T-helper 22 cell (primary cell): ENCODE measurements around the gene FHL2.

Experiments used
- DNase-seq: peaks from one replicate; pipeline ENCODE4 v3.0.0-alpha.2; 2020; ENCODE audit warnings: low read depth

The FHL2 gene

DNA sequence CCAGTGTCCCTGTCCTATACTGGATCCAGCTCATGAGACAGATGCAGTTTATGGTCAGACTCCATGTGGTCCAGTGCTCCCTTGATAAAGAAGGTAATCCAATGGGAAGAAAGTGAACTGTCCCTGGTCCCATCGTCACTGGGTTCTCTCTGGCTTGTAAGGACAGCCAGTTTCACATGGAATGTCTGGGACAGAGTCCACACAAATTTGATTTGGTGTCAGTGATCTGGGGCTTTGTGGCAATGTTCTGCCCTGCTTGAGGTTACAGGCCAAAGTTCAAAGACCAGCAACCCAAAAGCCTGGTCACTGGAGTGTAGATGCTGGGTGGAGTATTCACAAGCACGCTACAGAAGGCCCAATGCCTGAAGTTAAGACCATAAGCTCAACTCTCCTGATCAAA lies 22.2 kb upstream of the FHL2 start:
- DNase-seq, result no peak

GRCh38 chr2:105418522-105418921 lies 19.7 kb upstream of the FHL2 start:
- DNase-seq, result no peak

DNA sequence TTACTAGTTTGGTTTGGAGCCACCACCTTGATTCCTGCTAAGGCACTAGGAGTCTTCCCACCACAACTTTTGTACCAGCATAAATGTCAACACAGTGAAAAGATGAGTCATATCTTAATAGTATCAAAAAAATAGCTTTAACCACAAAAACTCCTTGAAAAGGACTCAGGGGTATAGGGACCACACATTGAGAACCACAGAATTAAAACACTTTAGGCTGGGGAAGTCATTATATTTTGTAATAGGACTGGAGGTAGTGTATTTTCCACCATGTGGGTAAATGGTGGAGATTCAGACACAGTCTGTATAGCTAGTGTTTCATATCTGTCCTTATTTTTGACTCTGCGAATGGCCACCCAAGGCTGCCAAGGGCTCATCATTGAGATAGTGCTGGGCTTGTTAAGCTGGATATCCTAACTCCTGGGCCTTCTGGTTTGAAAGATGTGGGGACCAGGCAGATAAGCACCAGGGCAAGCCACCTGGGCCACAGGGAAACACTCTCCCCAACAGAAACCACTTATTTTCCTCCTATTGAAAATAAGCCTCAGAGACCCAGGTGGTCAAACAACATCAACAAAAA lies 19.1 kb upstream of the FHL2 start:
- no peak for DNase-seq

- DNase-seq, result no peak
Observed at GRCh38 chr2:105416156-105416555, 17.3 kb upstream of the FHL2 start.

DNA sequence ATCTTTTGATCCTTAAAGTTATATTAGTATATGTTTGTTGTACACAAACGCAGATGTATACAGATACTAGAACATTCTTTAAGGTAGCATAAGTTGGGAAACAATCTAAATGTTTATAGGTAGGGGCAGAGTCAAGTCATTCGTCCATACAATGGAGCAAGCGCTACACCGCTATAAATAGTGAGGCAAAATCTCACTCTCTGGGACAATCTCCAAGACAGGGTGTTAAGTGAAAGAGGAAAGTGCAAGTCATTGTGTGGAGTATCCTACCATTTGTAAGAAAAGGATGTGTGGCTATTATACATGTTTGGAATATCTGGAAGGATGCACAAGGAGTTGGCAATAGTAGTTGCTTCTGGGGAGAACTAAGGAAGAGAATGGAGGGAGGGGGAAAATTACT lies 16.2 kb upstream of the FHL2 start:
- DNase-seq, result no peak

GRCh38 chr2:105413206-105413605 lies 14.4 kb upstream of the FHL2 start:
- no peak for DNase-seq

GRCh38 chr2:105412584-105412983 lies 13.7 kb upstream of the FHL2 start:
- DNase-seq, result no peak

GRCh38 chr2:105411720-105412407 lies 13.0 kb upstream of the FHL2 start:
- no peak for DNase-seq

- no peak for DNase-seq
Observed at GRCh38 chr2:105410554-105410953, 11.7 kb upstream of the FHL2 start.

GRCh38 chr2:105409717-105410116 lies 10.9 kb upstream of the FHL2 start:
- DNase-seq, result no peak

GRCh38 chr2:105407946-105408743 lies 9.3 kb upstream of the FHL2 start:
- no peak for DNase-seq

DNA sequence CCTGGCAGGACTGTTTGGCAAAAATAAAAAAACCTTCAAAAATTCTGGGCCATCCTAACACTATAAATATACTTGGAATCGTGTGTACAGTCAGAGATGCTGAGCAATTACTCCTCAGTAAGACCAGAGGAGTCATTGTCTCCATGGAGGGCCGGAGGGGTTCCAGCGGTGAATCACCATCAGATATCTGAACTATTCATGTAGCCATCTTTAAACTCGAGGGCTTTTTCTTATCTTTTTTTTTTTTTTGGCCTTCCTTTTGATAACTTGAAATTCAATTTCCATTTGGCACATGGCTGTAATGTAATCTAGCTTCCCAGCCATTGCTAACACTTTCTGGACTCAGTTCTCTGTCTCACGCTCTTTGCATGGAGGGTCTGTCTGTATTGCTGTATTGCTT lies 7.4 kb upstream of the FHL2 start:
- DNase-seq, result no peak

GRCh38 chr2:105405291-105405690 lies 6.4 kb upstream of the FHL2 start:
- DNase-seq, result no peak

DNA sequence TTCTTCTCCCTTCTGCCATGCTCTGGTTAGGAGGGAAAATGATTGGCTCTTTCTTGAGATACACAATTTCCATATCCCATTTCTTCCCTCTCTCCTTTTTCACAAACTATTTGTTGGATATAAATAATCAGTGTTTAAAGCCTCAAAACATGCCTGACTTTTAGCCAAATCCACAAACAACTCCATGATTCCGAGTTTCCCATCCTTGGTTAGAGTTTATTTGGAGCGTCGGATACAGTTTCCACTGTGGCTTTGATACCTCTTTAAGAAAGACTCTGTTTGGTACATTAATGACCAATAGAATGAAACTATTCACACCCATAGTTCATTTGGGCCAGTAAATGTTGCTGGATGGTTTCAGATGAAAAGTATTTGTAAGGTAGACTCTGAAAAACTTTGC lies 5.9 kb upstream of the FHL2 start:
- DNase-seq, result no peak

GRCh38 chr2:105403783-105404698 lies 5.2 kb upstream of the FHL2 start:
- DNase-seq, result no peak

GRCh38 chr2:105403241-105403782 lies 4.5 kb upstream of the FHL2 start:
- no peak for DNase-seq

DNA sequence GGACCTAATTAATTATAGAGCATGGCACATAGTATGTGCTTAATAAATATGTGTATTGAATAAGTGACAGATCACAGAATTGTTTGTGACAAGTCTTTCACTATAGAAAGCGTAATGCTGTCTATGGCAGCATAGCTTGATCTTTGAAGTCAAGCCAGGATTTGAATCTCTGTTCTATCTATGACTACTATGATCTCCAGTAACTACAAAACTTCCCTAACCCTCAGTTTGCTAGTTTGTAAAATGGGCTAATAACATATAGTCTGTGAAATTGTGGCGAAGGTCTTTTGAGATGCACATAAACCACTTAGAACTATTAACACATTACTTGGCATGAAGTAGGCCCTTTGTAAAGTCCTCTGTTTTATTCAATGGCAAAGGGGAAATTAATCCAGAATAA lies 4.0 kb upstream of the FHL2 start:
- no peak for DNase-seq

GRCh38 chr2:105401867-105402266 lies 3.0 kb upstream of the FHL2 start:
- DNase-seq, result no peak

- DNase-seq, result no peak
Observed at GRCh38 chr2:105400138-105400540, 1.3 kb upstream of the FHL2 start.

- DNase-seq, result no peak
Observed at GRCh38 chr2:105399207-105399861, 483 bp upstream of the FHL2 start.

- DNase-seq, result no peak
Observed at GRCh38 chr2:105397953-105398335, 907 bp downstream of the FHL2 start.
